Neural progenitor cell (in vitro differentiated cells): ENCODE data around the gene SH2D3C. TPM values are rescaled to one million over a fixed set of nuclear protein-coding genes. Genes with fewer than 3 reads are reported as not detected.

Source experiments
- DNase-seq: peaks from one replicate; pipeline ENCODE4 v3.0.0-alpha.2; 2016; ENCODE audit warnings: low spot score
- H2AFZ ChIP-seq: fragments of 200-600 bp; sonication (generic); replicated peaks from 2 replicates; pipeline ENCODE4 v1.6.1; 2016; ENCODE audit warnings: antibody characterized with exemption
- H3F3A ChIP-seq: fragments of 200-600 bp; sonication (generic); 2 replicates; pipeline ENCODE4 v1.6.1; 2016; ENCODE audit warnings: antibody characterized with exemption, low read depth
- H3K27ac ChIP-seq: fragments of 200-600 bp; sonication (generic); 2 replicates; pipeline ENCODE4 v1.5.1; 2016; ENCODE audit warnings: mild to moderate bottlenecking
- H3K27me3 ChIP-seq: fragments of 200-600 bp; sonication (generic); 2 replicates; pipeline ENCODE4 v1.6.1; 2016; ENCODE audit warnings: mild to moderate bottlenecking, moderate library complexity
- H3K36me3 ChIP-seq: fragments of 200-600 bp; sonication (generic); 2 replicates; pipeline ENCODE4 v1.5.1; 2016
- H3K4me1 ChIP-seq: fragments of 200-600 bp; sonication (generic); 2 replicates; pipeline ENCODE4 v1.6.1; 2016; ENCODE audit warnings: mixed run types
- H3K4me2 ChIP-seq: fragments of 200-600 bp; sonication (generic); 2 replicates; pipeline ENCODE4 v1.6.1; 2016
- H3K4me3 ChIP-seq: fragments of 200-600 bp; sonication (generic); 2 replicates; pipeline ENCODE4 v1.5.1; 2016
- H3K79me2 ChIP-seq: fragments of 200-600 bp; sonication (generic); 2 replicates; pipeline ENCODE4 v1.6.1; 2016; ENCODE audit warnings: low read depth
- H3K9ac ChIP-seq: fragments of 200-600 bp; sonication (generic); 2 replicates; pipeline ENCODE4 v1.6.1; 2016
- H3K9me3 ChIP-seq: fragments of 200-600 bp; sonication (generic); 2 replicates; pipeline ENCODE4 v1.5.1; 2016; ENCODE audit warnings: low read depth
- H4K20me1 ChIP-seq: fragments of 200-600 bp; sonication (generic); 2 replicates; pipeline ENCODE4 v1.6.1; 2016; ENCODE audit warnings: low read depth
- H3K27ac Mint-ChIP-seq: 3 replicates; pipeline ENCODE4 v1.8.0; 2021; ENCODE audit warnings: mixed read lengths
- H3K27me3 Mint-ChIP-seq: 2 replicates; pipeline ENCODE4 v1.8.0; 2022; ENCODE audit warnings: low read depth, mild to moderate bottlenecking, inconsistent platforms, moderate library complexity, mixed read lengths; ENCODE audit not compliant: insufficient read depth
- H3K36me3 Mint-ChIP-seq: 3 replicates; pipeline ENCODE4 v1.8.0; 2021; ENCODE audit warnings: mixed read lengths
- H3K4me1 Mint-ChIP-seq: 3 replicates; pipeline ENCODE4 v1.8.0; 2021; ENCODE audit warnings: mixed read lengths
- H3K4me3 Mint-ChIP-seq: 3 replicates; pipeline ENCODE4 v1.8.0; 2021; ENCODE audit warnings: mild to moderate bottlenecking, moderate library complexity, mixed read lengths
- H3K9me3 Mint-ChIP-seq: 3 replicates; pipeline ENCODE4 v1.8.0; 2020; ENCODE audit warnings: mixed read lengths
- EZH2 ChIP-seq: fragments of 200-600 bp; sonication (generic); IDR thresholded peaks from 2 replicates; pipeline ENCODE4 v1.6.1; 2017; ENCODE audit warnings: antibody characterized with exemption, mild to moderate bottlenecking, moderate library complexity
- EZH2phosphoT487 ChIP-seq: fragments of 200-600 bp; sonication (generic); IDR thresholded peaks from 2 replicates; pipeline ENCODE4 v1.6.1; 2017; ENCODE audit warnings: antibody characterized with exemption
- total RNA-seq: library from RNA; depleted of rRNA; stranded (reverse); fragments of >200 nt; gene quantifications from 2 replicates; pipeline ENCODE4 v1.2.3, GENCODE V29; 2015; ENCODE audit warnings: low replicate concordance
- TF ChIP-seq, protein P1 (sequence below): fragments of 200-600 bp; sonication (generic); IDR thresholded peaks from 2 replicates; pipeline ENCODE4 v1.5.1; 2017; ENCODE audit warnings: antibody characterized with exemption, mild to moderate bottlenecking

The SH2D3C gene
- total RNA-seq, 1 donor from 2014 or later, result 1.9 TPM

DNA sequence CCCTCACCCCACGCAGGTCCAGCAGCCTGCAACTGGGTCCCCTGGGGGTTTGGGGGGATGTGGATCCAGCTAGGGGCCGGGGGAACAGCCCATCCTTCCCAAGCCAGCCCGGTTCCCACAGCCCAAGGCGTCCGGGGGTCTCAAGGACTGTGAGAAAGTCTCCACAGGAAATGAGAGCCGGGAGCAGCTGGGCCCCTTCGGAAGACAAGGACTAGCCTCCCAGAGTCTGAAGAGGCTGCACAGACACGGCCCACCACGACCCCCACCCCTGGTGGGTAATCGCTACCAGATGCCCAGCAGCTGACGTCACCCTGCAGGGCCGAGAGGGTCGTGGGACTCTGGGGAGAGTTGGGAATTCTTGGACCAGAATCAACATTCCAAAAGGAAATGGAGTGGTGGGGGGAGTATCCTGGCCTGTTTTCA lies 10.5 kb downstream of the SH2D3C start:
- H3K27me3 Mint-ChIP-seq, result peaks cover 23% of the 10 kb centered on the region
- no peaks in the 10 kb centered on the region for H3K36me3 Mint-ChIP-seq
- no peak overlapping the region for H3K27ac Mint-ChIP-seq
- H3K9me3 Mint-ChIP-seq, result no peaks in the 10 kb centered on the region
- Histone ChIP-seq H3F3A (peaks cover 16% of the 10 kb centered on the region), H3K36me3 (no peaks in the 10 kb centered on the region), H3K27me3 (peaks cover 8% of the 10 kb centered on the region), H4K20me1 (no peaks in the 10 kb centered on the region), H3K4me3 (no peak overlapping the region), H3K27ac (no peak overlapping the region), H3K4me1 (peaks cover 4% of the 10 kb centered on the region), H3K9me3 (no peaks in the 10 kb centered on the region), H2AFZ (no peak overlapping the region), H3K4me2 (no peak overlapping the region), H3K9ac (no peak overlapping the region), H3K79me2 (no peaks in the 10 kb centered on the region)
- TF ChIP-seq, protein P1, sequence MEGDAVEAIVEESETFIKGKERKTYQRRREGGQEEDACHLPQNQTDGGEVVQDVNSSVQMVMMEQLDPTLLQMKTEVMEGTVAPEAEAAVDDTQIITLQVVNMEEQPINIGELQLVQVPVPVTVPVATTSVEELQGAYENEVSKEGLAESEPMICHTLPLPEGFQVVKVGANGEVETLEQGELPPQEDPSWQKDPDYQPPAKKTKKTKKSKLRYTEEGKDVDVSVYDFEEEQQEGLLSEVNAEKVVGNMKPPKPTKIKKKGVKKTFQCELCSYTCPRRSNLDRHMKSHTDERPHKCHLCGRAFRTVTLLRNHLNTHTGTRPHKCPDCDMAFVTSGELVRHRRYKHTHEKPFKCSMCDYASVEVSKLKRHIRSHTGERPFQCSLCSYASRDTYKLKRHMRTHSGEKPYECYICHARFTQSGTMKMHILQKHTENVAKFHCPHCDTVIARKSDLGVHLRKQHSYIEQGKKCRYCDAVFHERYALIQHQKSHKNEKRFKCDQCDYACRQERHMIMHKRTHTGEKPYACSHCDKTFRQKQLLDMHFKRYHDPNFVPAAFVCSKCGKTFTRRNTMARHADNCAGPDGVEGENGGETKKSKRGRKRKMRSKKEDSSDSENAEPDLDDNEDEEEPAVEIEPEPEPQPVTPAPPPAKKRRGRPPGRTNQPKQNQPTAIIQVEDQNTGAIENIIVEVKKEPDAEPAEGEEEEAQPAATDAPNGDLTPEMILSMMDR, result no peak
- TF ChIP-seq EZH2, result no peak
- no peak for TF ChIP-seq EZH2phosphoT487
- H3K4me3 Mint-ChIP-seq, result no peak overlapping the region
- peaks cover 46% of the 10 kb centered on the region for H3K4me1 Mint-ChIP-seq
- no peak for DNase-seq

DNA sequence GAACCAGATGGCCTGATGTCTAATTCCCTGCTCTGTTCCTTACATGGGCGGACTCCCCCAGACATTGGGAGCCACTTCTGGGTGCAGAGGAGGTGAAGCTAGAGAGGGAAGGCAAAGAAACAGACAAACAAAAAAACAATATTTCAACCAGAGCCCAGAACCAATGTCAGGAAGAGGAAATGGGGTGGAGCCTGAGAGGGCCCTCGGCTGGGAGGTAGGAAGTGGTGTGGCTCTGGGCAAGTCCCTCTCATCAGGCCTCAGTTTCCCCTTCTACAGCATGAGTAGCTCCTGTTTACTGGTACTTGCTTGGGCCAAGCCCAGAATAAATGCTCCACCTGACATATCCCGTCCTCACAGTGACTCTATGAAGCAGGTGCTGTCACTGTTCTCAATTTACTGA lies 11.1 kb downstream of the SH2D3C start:
- no peaks in the 10 kb centered on the region for H4K20me1 ChIP-seq
- H3K36me3 ChIP-seq, result no peaks in the 10 kb centered on the region
- H3K4me3 ChIP-seq, result no peak overlapping the region
- H3K9me3 ChIP-seq, result no peaks in the 10 kb centered on the region
- H3K4me2 ChIP-seq, result no peak overlapping the region
- H3K79me2 ChIP-seq, result no peaks in the 10 kb centered on the region
- H3K9ac ChIP-seq, result no peak overlapping the region
- Mint-ChIP-seq H3K36me3 (no peaks in the 10 kb centered on the region), H3K4me1 (peaks cover 50% of the 10 kb centered on the region), H3K27ac (peak overlapping the region; percentile 78), H3K27me3 (peaks cover 20% of the 10 kb centered on the region), H3K4me3 (no peak overlapping the region), H3K9me3 (no peaks in the 10 kb centered on the region)
- no peak for DNase-seq
- H3F3A ChIP-seq, result peaks cover 12% of the 10 kb centered on the region
- H2AFZ ChIP-seq, result no peak overlapping the region
- H3K4me1 ChIP-seq, result peaks cover 4% of the 10 kb centered on the region
- peaks cover 8% of the 10 kb centered on the region for H3K27me3 ChIP-seq
- TF ChIP-seq, protein P1, result no peak
- TF ChIP-seq EZH2 (no peak), EZH2phosphoT487 (no peak)
- no peak overlapping the region for H3K27ac ChIP-seq

DNA sequence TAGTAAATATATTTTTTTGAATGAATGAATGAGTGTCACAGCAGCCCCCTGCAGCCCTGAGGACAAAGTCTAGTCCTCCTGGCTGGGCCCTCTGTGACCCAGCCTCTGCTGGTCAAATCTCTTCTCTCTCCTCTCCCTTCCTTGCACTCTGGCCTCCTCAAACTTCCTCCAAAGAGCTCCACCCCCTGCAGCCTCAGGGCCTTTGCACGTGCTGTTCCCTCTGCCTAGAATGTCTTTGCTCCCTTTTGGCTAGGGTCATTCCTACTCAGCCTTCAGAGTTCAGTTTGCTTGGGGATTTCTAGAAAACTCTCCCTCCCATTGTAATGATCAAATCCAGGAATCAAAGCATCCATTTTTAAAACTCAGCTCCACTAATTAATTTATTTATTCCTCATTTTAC lies 13.0 kb downstream of the SH2D3C start:
- Mint-ChIP-seq H3K4me1 (peaks cover 47% of the 10 kb centered on the region), H3K9me3 (no peaks in the 10 kb centered on the region), H3K27me3 (peaks cover 18% of the 10 kb centered on the region), H3K27ac (no peak overlapping the region), H3K4me3 (peak overlapping the region; percentile 36), H3K36me3 (no peaks in the 10 kb centered on the region)
- Histone ChIP-seq H3K9ac (no peak overlapping the region), H3K36me3 (no peaks in the 10 kb centered on the region), H3K27ac (no peak overlapping the region), H3K4me2 (no peak overlapping the region), H3F3A (peaks cover 4% of the 10 kb centered on the region), H3K27me3 (peaks cover 4% of the 10 kb centered on the region), H3K4me1 (peaks cover 11% of the 10 kb centered on the region), H3K79me2 (no peaks in the 10 kb centered on the region), H3K9me3 (no peaks in the 10 kb centered on the region), H2AFZ (no peak overlapping the region), H3K4me3 (no peak overlapping the region), H4K20me1 (no peaks in the 10 kb centered on the region)
- TF ChIP-seq, protein P1, result no peak
- TF ChIP-seq EZH2 (no peak), EZH2phosphoT487 (no peak)
- DNase-seq, result no peak
